Neural crest cell (in vitro differentiated cells): Measurements from ENCODE around the gene OR13C8. TPM values are rescaled to one million over a fixed set of nuclear protein-coding genes. Genes with fewer than 3 reads are reported as not detected.

Source experiments
- DNase-seq: peaks from one replicate; pipeline ENCODE4 v3.0.0; 2021; ENCODE audit warnings: low read depth, mixed read lengths, low spot score
- H3K27ac Mint-ChIP-seq: one replicate; pipeline ENCODE4 v1.8.0; 2021; ENCODE audit warnings: mild to moderate bottlenecking, mixed read lengths; ENCODE audit not compliant: unreplicated experiment
- H3K27me3 Mint-ChIP-seq: 2 replicates; pipeline ENCODE4 v1.8.0; 2021; ENCODE audit warnings: low read depth, mild to moderate bottlenecking, mixed read lengths
- H3K36me3 Mint-ChIP-seq: 2 replicates; pipeline ENCODE4 v1.8.0; 2021; ENCODE audit warnings: low read depth, mild to moderate bottlenecking, mixed read lengths
- H3K4me1 Mint-ChIP-seq: 2 replicates; pipeline ENCODE4 v1.8.0; 2021; ENCODE audit warnings: mixed read lengths
- H3K4me3 Mint-ChIP-seq: one replicate; pipeline ENCODE4 v1.8.0; 2021; ENCODE audit warnings: mild to moderate bottlenecking, mixed read lengths
- H3K9me3 Mint-ChIP-seq: 2 replicates; pipeline ENCODE4 v1.8.0; 2021; ENCODE audit warnings: mixed read lengths
- total RNA-seq: library from RNA; stranded (reverse); gene quantifications from 2 replicates; pipeline ENCODE4 v1.2.1, GENCODE V29; 2021
- TF ChIP-seq, protein P1 (sequence below): fragments of 200-600 bp; sonication (generic); conservative IDR thresholded peaks from 2 replicates; pipeline ENCODE4 v1.5.0; 2021; ENCODE audit warnings: antibody characterized with exemption, mild to moderate bottlenecking

OR13C8 gene
- total RNA-seq, 1 donor from 2014 or later, result not detected

DNA sequence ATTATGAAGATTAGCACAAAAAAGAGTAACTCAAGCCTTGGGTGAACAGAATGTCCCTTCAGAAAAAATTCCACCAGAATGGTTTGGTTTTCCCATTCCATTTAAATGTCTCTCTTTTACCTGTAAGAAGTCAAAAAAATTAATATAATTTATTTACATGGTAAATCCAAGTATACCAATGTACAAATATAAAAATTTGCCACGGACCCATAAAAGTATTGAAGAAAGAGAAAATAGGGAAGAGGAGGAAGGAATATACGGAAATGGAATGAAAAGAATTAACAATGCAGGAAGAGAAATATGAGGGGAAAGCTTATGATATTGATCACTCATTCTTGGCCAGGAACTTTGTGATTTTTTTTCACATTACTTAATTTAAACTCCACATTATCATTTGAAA, 49.1 kb downstream of the OR13C8 start, which contains the start of gene OR13C9:
TSS of gene OR13C9 (minus strand) at position 101 of the 400 bp plus-strand sequence. CDS start at position 101, 0 bp downstream.
- peaks cover 19% of the 10 kb centered on the region for H3K27me3 Mint-ChIP-seq
- H3K27ac Mint-ChIP-seq, result no peak within 1 kb of the TSS
- no peaks in the 10 kb centered on the region for H3K9me3 Mint-ChIP-seq
- TF ChIP-seq, protein P1, sequence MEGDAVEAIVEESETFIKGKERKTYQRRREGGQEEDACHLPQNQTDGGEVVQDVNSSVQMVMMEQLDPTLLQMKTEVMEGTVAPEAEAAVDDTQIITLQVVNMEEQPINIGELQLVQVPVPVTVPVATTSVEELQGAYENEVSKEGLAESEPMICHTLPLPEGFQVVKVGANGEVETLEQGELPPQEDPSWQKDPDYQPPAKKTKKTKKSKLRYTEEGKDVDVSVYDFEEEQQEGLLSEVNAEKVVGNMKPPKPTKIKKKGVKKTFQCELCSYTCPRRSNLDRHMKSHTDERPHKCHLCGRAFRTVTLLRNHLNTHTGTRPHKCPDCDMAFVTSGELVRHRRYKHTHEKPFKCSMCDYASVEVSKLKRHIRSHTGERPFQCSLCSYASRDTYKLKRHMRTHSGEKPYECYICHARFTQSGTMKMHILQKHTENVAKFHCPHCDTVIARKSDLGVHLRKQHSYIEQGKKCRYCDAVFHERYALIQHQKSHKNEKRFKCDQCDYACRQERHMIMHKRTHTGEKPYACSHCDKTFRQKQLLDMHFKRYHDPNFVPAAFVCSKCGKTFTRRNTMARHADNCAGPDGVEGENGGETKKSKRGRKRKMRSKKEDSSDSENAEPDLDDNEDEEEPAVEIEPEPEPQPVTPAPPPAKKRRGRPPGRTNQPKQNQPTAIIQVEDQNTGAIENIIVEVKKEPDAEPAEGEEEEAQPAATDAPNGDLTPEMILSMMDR, result no peak
- H3K36me3 Mint-ChIP-seq, result no peaks in the 10 kb centered on the region
- no peaks in the 10 kb centered on the region for H3K4me1 Mint-ChIP-seq
- DNase-seq, result no peak
- H3K4me3 Mint-ChIP-seq, result no peak within 1 kb of the TSS

Other genes starting within 250 kb of the OR13C8 start
- not detected in 2 replicates for gene OR13F1, start 64.9 kb upstream of the OR13C8 start, total RNA-seq
- not detected in 2 replicates for gene OR13C4, start 42.0 kb upstream of the OR13C8 start, total RNA-seq
- gene OR13C3, start 32.3 kb upstream of the OR13C8 start, total RNA-seq, result not detected in 2 replicates
- not detected in 2 replicates for gene OR13C5, start 30.2 kb downstream of the OR13C8 start, total RNA-seq
- gene OR13C2, start 36.5 kb downstream of the OR13C8 start, total RNA-seq, result not detected in 2 replicates
- not detected in 2 replicates for gene OR13C9, start 49.0 kb downstream of the OR13C8 start, total RNA-seq
- not detected in 2 replicates for gene OR13D1, start 125.3 kb downstream of the OR13C8 start, total RNA-seq
- gene NIPSNAP3A, start 178.5 kb downstream of the OR13C8 start, total RNA-seq, result 14.6 and 14.9 TPM in 2 replicates
- gene NIPSNAP3B, start 195.0 kb downstream of the OR13C8 start, total RNA-seq, result 3.8 TPM in 2 replicates